Measurements from ENCODE around the gene KLK5.

Gene KLK5

GRCh38 chr19:50967929-50968715 lies 15.3 kb upstream of the KLK5 start:
- TF ChIP-seq CTCF (IDR thresholded peaks at IDR 0.05): no peak

- TF ChIP-seq CTCF (IDR thresholded peaks at IDR 0.05): no peak
Observed at GRCh38 chr19:50964266-50964665, 11.4 kb upstream of the KLK5 start.

GRCh38 chr19:50963381-50963780 lies 10.5 kb upstream of the KLK5 start:
- TF ChIP-seq CTCF (IDR thresholded peaks at IDR 0.05): no peak

GRCh38 chr19:50962245-50962644 lies 9.4 kb upstream of the KLK5 start:
- TF ChIP-seq CTCF (IDR thresholded peaks at IDR 0.05): no peak

- TF ChIP-seq CTCF (IDR thresholded peaks at IDR 0.05): no peak
Observed at GRCh38 chr19:50959731-50960500, 7.1 kb upstream of the KLK5 start.

GRCh38 chr19:50957587-50957986 lies 4.7 kb upstream of the KLK5 start:
- no peak for TF ChIP-seq CTCF (IDR thresholded peaks at IDR 0.05)

- no peak for TF ChIP-seq CTCF (IDR thresholded peaks at IDR 0.05)
Observed at GRCh38 chr19:50949861-50950260, 3.0 kb downstream of the KLK5 start.
